KMS-11 (cell line): ENCODE measurements around the gene NISCH.

Experiments used
- H2AFZ ChIP-seq: fragments of 200-600 bp; sonication (generic); 2 replicates; pipeline ENCODE4 v1.6.1; 2016; ENCODE audit warnings: antibody characterized with exemption, mixed run types, low read depth
- H3K27ac ChIP-seq: fragments of 200-600 bp; sonication (generic); 2 replicates; pipeline ENCODE4 v1.6.1; 2016; ENCODE audit warnings: mild to moderate bottlenecking, mixed run types
- H3K27me3 ChIP-seq: fragments of 200-600 bp; sonication (generic); 2 replicates; pipeline ENCODE4 v1.6.1; 2017; ENCODE audit warnings: mild to moderate bottlenecking, low read depth, mixed run types, moderate library complexity; ENCODE audit not compliant: insufficient read depth
- H3K36me3 ChIP-seq: fragments of 200-600 bp; sonication (generic); 2 replicates; pipeline ENCODE4 v1.6.1; 2017; ENCODE audit warnings: mild to moderate bottlenecking, mixed run types; ENCODE audit not compliant: insufficient read depth
- H3K4me1 ChIP-seq: fragments of 200-600 bp; sonication (generic); 2 replicates; pipeline ENCODE4 v1.6.1; 2016; ENCODE audit warnings: mild to moderate bottlenecking, low read depth, mixed run types; ENCODE audit not compliant: poor library complexity, severe bottlenecking
- H3K4me2 ChIP-seq: fragments of 200-600 bp; sonication (generic); 2 replicates; pipeline ENCODE4 v1.7.0; 2016; ENCODE audit warnings: mild to moderate bottlenecking, mixed run types
- H3K4me3 ChIP-seq: fragments of 200-600 bp; sonication (generic); IDR thresholded peaks from 2 replicates; pipeline ENCODE4 v1.6.1; 2017; ENCODE audit warnings: low read depth, low read length, mixed read lengths; ENCODE audit not compliant: insufficient read depth
- H3K79me2 ChIP-seq: fragments of 200-600 bp; sonication (generic); 2 replicates; pipeline ENCODE4 v1.6.1; 2016; ENCODE audit warnings: low read depth, mixed run types; ENCODE audit not compliant: insufficient read depth
- H3K9ac ChIP-seq: fragments of 200-600 bp; sonication (generic); 2 replicates; pipeline ENCODE4 v1.6.1; 2016; ENCODE audit warnings: mild to moderate bottlenecking, mixed run types
- H4K20me1 ChIP-seq: fragments of 200-600 bp; sonication (generic); 2 replicates; pipeline ENCODE4 v1.6.1; 2016; ENCODE audit warnings: mild to moderate bottlenecking, mixed run types; ENCODE audit not compliant: insufficient read depth
- TF ChIP-seq, protein P1 (sequence below): fragments of 200-600 bp; sonication (generic); conservative IDR thresholded peaks from 2 replicates; pipeline ENCODE4 v1.6.1; 2017; ENCODE audit warnings: low read depth, mild to moderate bottlenecking, antibody characterized with exemption, low read length, moderate library complexity, mixed read lengths

Gene NISCH

DNA sequence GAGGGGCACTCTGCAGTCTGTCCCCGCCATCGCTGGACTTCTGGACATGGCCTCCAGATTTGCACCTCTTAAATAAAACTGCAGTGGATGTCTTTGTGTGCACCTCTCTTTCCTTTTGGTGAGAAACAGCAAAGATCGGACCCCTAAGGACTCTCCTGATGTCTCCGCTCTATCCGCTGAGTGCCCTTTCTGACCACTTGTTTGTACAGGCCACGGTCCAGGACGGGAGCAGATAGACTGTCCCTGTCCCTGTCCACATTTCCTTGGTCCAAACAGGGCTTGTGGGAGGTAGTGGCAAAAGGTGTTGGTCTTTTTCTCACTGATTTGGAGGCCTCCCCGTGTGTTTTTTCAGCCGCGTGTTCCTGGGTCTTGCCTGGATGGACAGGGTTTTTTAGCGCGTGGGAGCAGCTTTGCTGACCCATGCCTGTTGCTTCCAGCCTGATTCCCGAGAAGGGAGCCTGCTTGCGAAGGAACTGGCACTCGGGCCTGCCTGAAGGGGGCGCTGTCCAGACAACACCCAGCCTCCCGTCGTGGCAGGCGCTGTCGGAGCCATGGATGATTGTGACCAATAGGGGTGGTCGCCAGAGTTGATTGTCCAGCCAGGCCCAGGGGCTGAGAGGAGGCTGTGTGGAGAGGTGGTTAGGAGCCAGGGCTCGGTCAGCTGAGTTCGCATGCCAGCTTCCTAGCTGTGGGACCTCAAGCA is 26.6 kb downstream of the NISCH start:
- no peaks in the 10 kb centered on the region for H3K36me3 ChIP-seq
- no peak overlapping the region for H3K9ac ChIP-seq
- no peak overlapping the region for H3K4me2 ChIP-seq
- H3K27ac ChIP-seq: no peak overlapping the region
- no peaks in the 10 kb centered on the region for H3K79me2 ChIP-seq
- no peak overlapping the region for H2AFZ ChIP-seq
- no peak overlapping the region for H3K4me3 ChIP-seq
- no peaks in the 10 kb centered on the region for H3K27me3 ChIP-seq
- TF ChIP-seq, protein P1, sequence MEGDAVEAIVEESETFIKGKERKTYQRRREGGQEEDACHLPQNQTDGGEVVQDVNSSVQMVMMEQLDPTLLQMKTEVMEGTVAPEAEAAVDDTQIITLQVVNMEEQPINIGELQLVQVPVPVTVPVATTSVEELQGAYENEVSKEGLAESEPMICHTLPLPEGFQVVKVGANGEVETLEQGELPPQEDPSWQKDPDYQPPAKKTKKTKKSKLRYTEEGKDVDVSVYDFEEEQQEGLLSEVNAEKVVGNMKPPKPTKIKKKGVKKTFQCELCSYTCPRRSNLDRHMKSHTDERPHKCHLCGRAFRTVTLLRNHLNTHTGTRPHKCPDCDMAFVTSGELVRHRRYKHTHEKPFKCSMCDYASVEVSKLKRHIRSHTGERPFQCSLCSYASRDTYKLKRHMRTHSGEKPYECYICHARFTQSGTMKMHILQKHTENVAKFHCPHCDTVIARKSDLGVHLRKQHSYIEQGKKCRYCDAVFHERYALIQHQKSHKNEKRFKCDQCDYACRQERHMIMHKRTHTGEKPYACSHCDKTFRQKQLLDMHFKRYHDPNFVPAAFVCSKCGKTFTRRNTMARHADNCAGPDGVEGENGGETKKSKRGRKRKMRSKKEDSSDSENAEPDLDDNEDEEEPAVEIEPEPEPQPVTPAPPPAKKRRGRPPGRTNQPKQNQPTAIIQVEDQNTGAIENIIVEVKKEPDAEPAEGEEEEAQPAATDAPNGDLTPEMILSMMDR: peak; percentile 37
- no peaks in the 10 kb centered on the region for H4K20me1 ChIP-seq
- no peaks in the 10 kb centered on the region for H3K4me1 ChIP-seq

DNA sequence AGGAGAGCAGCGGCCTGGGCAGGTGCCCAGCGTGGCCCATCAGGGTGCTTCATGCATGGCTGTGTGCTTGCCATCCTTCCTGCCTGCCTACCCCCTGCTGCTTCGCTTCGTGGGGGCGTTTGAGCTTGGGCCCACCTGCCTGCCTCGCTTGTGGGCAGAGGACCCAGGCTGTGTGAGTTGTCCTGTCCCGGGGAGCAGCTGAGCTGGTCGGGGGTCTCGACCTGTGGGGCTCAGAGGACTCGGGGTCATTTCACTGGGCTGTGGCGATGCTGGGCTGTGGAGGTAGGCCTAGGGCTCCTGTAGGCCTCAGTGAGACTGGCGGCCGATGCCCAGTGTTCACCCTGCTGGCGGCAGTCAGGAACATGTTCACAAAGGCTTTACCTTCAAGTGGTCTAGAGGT is 27.7 kb downstream of the NISCH start:
- H3K4me2 ChIP-seq: no peak overlapping the region
- no peak overlapping the region for H3K4me3 ChIP-seq
- no peaks in the 10 kb centered on the region; the same call in 1 of the 2 replicates for H3K36me3 ChIP-seq
- no peaks in the 10 kb centered on the region for H4K20me1 ChIP-seq
- no peaks in the 10 kb centered on the region for H3K79me2 ChIP-seq
- no peaks in the 10 kb centered on the region for H3K4me1 ChIP-seq
- H3K9ac ChIP-seq: no peak overlapping the region
- H3K27ac ChIP-seq: no peak overlapping the region
- TF ChIP-seq, protein P1: no peak
- H3K27me3 ChIP-seq: no peaks in the 10 kb centered on the region
- H2AFZ ChIP-seq: no peak overlapping the region

- no peaks in the 10 kb centered on the region for H3K79me2 ChIP-seq
- TF ChIP-seq, protein P1: no peak
- no peak overlapping the region for H3K9ac ChIP-seq
- no peaks in the 10 kb centered on the region for H3K27me3 ChIP-seq
- no peak overlapping the region for H2AFZ ChIP-seq
- H4K20me1 ChIP-seq: no peaks in the 10 kb centered on the region
- H3K27ac ChIP-seq: no peak overlapping the region
- H3K4me3 ChIP-seq: no peak overlapping the region
- no peak overlapping the region for H3K4me2 ChIP-seq
- no peaks in the 10 kb centered on the region for H3K4me1 ChIP-seq
- H3K36me3 ChIP-seq: no peaks in the 10 kb centered on the region; the same call in 1 of the 2 replicates
Measured at GRCh38 chr3:52483577-52484381, 28.4 kb downstream of the NISCH start.

GRCh38 chr3:52484680-52485461 is 29.5 kb downstream of the NISCH start:
- no peak overlapping the region for H3K27ac ChIP-seq
- no peak overlapping the region for H3K9ac ChIP-seq

More at GRCh38 chr3:52484680-52485461, 29.5 kb downstream of the NISCH start:
- Histone ChIP-seq H3K4me2 (no peak overlapping the region), H3K4me1 (no peaks in the 10 kb centered on the region), H3K79me2 (no peaks in the 10 kb centered on the region), H3K36me3 (no peaks in the 10 kb centered on the region; the same call in 1 of the 2 replicates), H4K20me1 (no peaks in the 10 kb centered on the region), H2AFZ (no peak overlapping the region), H3K27me3 (no peaks in the 10 kb centered on the region), H3K4me3 (no peak overlapping the region)
- TF ChIP-seq, protein P1: no peak
